22Rv1 (cell line): Measurements from ENCODE around the gene GNPTAB.

Experiments
- CTCF ChIP-seq: fragments of 450-650 bp; IDR thresholded peaks from 2 replicates; pipeline ENCODE4 v1.5.1; 2017; ENCODE audit warnings: mild to moderate bottlenecking
- ZFX ChIP-seq: fragments of 450-650 bp; IDR thresholded peaks from 2 replicates; pipeline ENCODE4 v1.6.1; 2017; ENCODE audit warnings: antibody characterized with exemption, borderline replicate concordance

GRCh38 chr12:101803978-101804377 lies 26.8 kb downstream of the GNPTAB start:
- TF ChIP-seq CTCF (no peak), ZFX (no peak)
